Stimulated activated CD4-positive, alpha-beta T cell treated with anti-CD3 and anti-CD28 coated beads, Interleukin-4, amount 100 ng/mL, for 48 hours (primary cell): ENCODE results near the gene ZNF888.
"Not testable (repeated sequence)": the region's sequence is repeated elsewhere in the genome, so short reads cannot be mapped to it uniquely, and the experiment has no call there.

Source experiments
- DNase-seq, 2 donors: peaks; one replicate each; pipeline ENCODE4 v3.0.0-alpha.2; 2020; ENCODE audit warnings: low read depth in 2 of 2

Gene ZNF888

DNA sequence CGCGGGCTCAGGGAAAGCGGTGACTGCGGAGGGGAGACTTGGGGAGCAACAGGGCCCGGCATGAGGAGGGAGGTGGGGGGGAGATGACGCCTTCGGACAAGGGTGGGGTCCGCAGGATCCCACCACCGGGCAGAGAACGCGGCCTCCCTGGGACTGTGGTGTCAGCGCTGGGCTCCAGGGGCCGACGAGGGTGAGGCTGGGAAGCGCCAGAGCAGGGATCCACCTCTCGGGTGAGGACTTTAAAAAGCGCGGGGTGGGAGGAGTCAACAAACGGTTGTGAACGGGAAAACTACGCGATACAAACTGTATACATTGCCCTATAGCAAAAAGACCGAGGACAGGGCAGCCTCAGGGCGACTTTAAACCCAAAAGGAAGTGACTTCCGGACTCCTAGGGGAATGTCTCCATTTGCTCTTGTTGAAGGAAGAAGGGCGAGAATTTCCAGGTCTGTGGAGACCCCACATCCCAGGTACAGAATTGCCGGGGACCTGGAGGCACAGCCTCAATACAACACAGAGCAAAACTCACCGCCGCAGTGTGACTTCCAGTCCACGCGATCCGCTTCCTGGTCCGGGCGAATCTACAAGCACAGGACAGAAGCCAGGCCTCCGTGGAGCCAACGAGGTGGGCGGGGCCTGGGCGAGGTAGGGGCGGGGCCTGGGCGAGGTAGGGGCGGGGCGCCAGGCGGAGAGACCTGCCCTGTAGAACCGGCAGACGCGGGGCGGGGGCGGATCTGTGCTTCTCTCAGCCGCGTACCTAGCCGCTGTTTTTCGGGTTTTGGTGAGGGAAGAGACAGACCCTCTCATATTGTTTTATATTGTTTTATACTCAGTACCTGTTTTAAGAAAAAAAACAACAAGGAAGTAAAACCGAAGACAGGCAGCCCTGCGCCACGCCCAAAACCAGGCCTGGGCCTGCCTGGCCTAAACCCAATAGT is at the start of gene ZNF888:
Gene ZNF888, minus strand, starts transcription at position 588 of the 937 bp plus-strand sequence. CDS start 5,555 bp downstream, outside the sequence.
- peak; percentile 73 to 82 for DNase-seq

DNA sequence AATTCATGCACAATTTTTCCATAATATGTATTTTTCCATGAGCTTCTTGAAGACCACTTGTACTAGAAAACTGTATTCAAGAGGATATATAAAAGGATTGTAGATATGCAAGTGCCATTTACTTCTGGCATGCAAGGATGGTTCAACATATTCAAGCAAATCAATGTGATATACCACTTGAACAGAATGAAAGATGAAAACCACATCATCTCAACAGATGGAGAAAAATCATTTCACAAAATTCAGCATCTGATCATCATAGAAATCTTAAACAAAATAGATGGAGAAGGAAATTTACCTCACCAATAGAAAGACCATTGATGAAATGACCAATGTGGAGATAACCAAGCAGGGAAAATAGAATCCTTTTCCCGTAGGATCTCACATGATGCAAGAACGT is 44.5 kb upstream of the ZNF888 start:
- DNase-seq, result no peak

DNA sequence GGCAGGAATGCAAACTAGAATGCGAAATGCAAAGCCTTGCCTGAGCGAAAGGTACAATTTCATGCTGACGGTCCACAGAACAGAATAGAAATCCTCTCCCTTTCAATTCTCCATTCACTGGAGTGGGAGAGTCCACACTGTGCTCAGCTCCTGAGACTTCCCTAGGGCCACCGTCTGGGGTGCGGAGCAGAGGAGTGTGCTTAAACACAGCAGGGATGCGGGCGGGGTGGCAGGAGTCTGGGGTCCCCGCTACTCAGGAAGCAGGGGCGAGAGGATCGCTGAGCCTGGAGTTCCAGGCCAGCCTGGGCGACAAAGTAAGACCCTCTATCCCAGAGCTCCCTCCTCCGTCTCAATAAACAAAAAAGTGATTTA is 40.0 kb upstream of the ZNF888 start:
- DNase-seq, result no peak

DNA sequence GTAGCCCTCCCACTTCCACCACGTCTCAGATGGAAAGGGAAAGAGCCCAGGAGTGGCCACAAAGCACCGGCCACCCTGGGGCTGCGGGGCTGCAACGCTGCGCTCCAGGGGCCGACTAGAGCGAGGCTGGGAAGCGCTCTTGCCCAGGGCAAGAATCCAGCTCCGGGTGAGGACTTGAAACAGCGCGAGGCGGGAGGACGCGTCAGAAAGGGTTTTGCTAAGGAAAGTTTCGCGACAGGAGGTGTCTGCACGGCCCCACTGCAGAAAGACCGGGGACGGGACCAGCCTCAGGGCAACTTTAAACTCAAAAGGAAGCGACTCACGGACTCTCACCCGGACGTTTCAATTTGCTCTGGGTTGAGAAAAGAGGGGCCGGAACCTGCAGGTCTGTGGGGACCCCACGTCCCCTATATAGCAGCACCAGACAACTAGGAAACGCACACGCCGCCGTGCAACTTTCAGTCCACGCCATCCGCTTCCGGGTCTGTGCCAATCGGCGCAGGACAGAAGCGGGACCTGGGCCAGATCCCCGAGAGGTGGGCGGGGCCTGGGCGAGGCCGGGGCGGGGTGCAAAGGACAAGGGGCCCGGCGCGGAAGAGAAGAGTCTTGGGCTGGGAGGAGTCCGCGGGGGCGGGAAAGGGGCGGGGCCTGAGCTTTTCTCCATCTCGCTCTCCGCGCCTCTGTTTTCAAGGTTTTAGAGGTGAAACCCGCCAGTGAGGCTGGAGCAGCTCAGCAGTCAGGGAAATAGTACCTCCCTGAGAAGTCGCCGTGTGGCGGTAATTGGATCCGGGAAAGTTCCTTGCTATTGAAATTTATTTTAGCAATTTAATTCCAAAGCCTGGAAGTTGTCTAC is 39.4 kb upstream of the ZNF888 start, which contains the start of gene ZNF816:
Gene ZNF816, minus strand, starts transcription at position 488 of the 853 bp plus-strand sequence. CDS start 6,792 bp downstream, outside the sequence.
- peak; percentile 98 to 99 for DNase-seq

DNA sequence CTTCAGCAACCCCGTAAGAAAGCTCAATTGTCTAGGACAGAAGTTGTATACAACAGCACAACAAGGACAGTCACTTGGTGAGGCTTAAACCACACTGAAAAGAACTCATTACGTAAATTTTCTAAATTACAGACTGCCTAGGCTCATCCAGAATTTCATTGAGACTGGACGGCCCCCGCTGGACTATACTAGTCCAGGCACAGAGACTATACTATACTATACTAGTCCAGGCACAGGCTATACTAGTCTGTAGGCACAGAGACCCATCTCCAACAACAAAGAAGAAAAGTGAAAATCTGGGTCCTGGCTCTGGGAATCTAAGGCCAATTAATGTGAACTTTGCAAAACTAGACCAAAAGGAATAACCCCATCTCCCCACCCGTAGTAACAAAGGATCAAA is 38.8 kb upstream of the ZNF888 start:
- DNase-seq, result no peak

DNA sequence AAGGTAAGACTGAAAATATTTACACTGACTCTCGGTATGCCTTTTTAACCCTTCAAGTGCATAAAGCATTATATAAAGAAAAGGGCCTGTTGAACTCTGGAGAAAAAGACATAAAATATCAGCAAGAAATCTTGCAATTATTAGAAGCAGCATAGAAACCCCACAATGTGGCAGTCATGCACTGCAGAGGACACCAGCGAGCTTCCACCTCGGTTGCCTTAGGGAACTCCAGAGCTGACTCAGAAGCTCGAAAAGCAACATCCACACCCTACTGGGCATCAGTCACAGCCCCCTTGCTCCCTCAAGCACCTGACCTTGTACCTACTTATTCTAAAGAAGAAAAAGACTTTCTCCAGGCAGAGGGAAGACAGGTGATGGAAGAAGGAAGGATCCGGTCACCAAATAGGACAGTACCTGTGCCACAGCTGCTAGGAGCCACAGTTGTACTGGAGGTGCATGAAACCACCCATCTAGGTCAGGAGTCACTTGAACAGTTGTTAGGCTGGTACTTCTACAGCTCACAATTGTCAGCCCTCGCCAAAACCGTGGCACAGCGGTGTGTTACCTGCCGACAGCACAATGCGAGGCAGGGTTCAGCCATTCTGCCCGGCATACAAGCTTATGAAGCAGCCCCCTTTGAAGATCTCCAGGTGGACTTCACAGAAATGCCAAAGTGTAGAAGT is 36.5 kb upstream of the ZNF888 start:
- no peak for DNase-seq

DNA sequence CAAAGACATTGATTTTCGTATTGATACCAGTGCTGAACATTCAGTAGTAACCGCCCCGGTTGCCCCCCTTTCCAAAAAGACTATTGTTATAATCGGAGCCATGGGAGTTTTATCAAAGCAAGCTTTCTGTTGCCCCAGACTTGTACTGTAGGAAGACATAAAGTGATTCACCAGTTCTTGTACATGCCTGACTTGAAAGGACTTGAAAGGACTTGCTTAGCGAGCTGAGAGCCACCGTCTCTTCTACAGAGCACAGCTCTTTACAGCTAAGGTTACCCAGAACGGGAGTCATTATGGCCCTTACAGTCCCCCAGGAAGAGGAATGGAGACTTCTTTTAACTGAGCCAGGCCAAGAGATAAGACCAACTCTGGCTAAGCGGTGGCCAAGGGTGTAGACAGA is 34.4 kb upstream of the ZNF888 start:
- no peak for DNase-seq

DNA sequence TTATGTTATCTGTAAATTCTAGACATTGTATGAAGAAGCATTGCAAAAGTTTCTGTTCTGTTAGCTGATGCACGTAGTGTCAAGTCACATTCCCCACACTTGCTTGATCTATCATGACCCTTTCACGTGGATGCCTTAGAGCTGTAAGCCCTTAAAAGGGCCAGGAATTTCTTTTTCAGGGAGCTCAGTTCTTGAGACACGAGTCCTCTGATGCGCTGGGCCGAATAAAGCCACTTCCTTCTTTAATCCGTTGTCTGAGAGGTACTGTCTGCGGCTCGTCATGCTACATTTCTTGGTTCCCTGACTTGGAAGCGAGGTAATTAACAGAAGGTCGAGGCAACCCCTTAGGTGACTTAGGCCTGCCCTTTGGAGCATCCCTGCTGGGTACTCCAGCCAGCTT is 33.7 kb upstream of the ZNF888 start:
- no peak for DNase-seq

DNA sequence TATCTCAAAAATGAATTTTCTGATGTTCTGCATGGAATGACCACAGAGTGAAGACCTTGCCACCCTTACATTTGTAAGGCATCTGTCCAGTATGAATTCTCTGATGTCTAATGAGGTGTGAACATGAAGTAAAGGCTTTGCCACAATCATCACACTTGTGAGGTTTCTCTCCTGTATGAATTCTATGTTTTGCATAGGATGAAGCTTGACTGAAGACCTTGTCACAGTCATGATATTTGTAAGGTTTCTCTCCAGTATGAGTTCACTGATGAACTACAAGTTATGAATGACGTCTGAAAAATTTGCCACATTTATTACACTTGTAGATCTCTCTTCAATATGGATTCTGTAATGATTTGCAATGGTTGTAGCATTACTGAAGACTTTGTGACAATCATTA is 26.2 kb upstream of the ZNF888 start:
- no peak for DNase-seq

DNA sequence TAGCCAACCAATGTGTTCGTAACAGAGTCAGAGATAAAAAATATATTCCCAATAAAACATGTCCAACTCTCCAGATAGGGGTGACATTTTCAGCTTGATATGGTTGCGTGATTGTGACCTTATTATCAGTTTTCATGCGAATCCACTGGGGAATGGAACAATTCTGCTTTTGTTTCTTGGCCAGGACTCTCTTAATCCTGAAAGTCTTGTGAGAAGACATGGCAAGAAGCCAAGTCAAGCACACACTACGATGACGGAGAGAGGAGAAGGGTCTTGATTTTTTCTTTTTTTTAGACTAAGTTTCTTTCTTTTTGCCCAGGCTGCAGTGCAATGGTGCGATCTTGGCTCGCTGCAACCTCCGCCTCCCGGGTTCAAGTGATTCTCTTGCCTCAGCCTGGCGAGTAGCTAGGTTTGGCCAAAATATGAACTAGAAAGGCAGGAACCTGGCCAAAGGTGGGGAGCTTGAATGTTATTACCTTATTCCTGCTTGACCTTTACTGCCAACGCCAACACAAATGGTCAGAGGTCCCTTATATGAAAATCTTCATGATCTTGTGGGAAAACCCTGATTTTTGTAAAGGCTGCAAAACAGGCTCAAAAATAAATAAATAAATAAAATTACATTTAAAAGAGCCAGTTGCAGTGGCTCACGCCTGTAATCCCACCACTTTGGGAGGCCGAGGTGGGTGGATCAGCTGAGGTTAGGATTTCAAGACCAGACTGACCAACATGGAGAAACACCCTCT is 25.0 kb upstream of the ZNF888 start:
- DNase-seq, result no peak

DNA sequence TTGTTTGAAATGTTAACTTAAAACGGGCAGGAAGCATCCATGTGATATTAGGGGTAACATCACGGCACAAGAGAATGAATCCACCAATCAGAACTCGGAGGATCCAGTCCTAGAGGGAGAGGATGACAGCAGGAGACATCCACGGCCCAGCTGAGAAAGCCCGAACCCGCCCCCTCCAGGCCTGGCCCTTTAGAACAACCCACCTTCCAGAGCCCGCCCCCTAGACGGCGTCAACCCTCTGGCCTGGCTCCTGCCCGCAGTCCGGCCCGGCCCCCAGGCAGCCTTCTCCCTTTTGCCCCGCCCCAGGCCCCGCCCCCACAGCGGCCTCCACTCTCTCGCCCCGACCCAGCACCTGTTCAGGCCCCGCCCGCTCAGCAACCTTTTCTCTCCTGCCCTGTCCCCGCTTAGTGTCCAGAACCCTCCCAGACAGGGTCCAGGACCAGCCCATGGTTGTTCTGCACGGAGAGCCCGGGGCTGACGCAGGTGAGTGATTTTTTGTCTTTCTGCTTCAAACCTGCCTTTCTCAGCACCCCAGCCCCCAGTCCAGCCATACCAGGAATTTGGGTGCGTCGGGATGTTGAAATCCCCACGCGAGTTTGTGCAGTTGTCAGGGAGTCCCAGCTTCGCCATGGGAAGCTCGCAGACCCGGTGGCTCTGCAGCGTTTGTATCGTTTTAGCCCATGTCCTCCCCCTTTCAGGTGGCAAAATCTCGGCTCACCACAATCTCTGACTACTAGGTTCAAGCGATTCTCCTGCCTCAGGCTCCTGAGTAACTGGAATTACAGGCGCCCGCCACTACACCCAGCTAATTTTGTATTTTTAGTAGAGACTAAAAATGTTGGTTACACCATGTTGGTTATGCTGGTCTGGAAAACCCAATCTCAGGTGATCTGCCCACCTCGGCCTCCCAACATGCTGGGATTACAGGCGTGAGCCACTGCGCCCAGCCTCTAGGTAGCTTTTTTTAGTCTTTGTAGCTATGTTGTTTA is 23.4 kb upstream of the ZNF888 start:
- DNase-seq, result no peak

DNA sequence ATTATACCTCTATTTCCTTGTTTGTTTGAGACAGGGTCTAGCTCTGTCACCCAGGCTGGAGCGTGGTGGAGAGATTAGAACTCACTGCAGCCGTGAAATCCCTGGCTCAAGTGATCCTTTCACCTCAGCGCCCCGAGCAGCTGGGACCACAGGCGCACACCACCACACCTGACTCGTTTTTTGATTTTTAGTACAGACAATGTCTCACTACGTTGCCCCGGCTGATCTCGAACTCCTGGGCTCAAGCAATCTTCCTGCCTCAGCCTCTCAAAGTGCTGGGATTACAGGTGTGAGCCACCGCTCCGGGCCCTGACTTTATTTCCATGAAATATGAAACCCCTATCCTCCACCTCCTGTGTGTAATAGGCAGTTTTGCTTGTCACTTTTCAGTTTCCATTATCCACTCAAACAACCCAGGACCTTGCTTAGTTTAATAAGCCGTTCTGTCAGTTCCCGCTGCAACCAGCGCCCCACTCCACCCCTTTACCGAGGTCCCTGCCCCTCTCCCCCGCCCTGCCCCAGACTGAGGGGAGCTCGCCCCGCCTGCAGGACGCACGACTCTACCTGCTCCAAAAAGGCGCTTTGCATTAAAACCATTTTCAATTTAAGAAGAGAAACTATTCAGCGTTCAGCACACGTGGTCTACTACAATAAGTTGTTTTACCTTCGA is 22.6 kb upstream of the ZNF888 start:
- DNase-seq, result no peak

DNA sequence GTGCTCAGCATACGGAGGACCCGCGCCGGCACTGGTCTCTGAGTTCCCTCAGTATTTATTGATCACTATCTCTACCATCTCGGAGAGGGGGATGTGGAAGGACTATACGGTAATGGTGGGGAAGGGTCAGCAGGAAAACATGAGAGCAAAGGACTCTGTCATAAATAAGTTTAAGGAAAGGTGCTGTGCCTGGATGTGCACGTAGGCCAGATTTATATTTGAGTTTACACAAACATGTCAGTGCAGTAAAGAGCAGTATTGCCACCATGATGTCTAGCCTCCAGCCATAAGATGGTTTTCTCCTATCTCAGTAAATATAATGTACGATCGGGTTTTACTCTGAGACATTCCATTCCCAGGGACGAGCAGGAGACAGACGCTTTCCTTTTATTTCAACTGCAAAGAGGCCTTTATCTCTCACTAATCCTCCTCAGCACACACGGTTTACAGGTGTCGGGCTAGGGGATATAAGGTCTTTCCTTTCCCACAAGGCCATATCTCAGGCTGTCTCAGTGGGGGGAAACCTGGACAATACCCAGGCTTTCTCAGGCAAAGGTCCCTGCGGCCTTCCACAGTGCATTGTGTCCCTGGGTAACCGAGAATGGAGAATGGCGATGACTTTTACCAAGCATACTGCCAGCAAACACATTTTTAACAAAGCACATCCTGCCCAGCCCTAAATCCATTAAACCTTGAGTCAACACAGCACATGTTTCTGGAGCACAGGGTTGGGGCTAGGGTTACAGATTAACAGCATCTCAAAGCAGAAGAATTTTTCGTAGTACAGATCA is 21.7 kb upstream of the ZNF888 start:
- not testable (repeated sequence) for DNase-seq

DNA sequence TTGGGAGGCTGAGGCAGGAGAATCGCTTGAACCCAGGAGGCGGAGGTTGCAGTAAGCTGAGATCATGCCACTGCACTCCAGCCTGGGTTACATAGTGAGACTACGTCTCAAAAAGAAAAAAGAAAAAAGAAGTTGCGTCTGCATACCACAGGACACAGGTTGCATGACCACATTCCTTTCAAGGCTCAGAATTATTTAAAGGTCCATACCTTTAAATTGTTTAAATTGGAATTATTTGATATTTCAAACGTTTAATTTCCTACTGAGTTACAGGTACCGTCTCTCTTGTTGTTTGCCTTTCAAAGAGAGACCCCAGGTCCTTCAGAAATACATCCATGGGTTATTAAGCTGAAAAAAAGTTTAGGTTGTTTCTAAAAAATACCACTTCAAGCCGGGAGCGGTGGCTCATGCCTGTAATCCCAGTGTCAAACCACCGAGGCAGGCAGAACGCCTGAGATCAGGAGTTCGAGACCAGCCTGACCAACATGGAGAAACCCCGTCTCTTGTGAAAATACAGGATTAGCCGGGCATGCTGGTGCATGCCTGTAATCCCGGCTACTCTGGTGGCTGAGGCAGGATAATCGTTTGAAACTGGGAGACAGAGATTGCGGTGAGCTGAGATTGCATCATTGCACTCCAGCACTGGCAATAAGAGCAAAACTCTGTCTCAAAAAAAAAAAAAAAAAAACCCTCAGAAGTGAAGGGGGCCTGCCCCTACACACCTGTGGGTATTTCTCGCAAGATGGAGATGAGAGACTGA is 20.8 kb upstream of the ZNF888 start:
- no peak for DNase-seq

DNA sequence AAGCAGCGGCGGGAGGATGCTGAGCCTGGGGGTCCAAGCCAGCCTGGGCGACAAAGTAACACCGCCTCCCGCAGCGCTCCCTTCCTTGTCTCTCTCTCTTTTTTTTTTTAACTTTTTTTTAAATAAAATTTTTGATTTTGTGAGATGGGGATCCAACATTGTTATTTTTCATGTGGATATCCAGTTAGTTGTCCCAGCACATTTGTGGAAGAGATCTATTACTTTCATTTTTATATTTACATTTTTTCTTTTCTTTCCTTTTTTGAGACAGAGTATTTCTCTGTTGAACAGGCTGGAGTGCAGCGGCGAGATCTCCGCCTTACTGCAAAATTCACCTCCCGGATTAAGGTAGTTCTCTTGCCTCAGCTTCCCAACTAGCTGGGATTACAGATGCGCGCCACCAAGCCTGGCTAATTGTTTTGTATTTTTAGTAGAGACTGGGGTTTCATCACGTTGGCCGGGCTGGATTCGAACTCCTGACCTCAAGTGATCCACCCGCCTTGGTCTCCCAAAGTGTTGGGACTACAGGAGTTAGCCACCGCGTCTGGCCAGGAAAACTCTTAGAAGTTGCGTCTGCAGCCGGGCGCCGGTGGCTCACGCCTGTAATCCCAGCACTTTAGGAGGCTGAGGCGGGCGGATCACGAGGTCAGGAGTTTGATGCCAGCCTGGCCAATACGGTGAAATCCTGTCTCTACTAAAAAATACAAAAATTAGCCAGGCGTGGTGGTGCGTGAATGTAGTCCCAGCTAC is 20.1 kb upstream of the ZNF888 start:
- no peak for DNase-seq

DNA sequence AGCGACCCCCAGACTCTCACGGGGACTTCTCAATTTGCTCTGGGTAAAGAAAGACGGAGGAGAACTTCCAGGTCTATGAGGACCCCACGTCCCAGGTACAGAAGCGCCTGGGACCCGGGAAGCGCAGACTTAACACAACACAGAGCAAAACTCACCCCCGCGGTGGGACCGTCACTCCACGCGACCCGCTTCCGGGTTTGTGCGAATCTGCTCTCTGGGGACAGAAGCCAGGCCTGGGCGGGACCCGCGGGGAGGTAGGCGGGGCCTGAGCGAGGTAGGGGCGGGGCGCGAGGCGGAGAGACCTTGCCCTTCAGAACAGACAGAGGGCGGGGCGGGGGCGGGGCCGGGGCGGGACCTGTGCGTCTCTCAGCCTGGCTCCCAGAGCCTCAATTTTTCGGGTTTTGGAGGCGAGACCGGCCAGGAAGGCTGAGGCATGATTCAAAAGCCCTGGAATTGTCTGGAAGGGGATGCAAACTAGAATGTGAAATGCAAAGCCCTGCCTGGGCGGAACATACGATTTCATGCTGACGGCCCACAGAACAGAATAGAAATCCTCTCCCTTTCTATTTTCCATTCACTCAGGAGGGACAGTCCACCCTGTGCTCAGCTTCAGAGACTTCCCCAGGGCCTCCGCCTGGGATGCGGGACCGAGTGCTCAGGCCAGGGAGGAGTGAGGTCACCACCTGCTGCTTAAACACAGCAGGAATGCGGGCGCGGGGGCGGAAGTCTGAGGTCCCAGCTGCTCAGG is 19.3 kb upstream of the ZNF888 start:
- peak; percentile 84 to 88 for DNase-seq
